HG03565 (cell line): ENCODE results near the gene STK32B.
"Not testable (repeated sequence)": the region's sequence is repeated elsewhere in the genome, so short reads cannot be mapped to it uniquely, and the experiment has no call there.

Experiments
- ATAC-seq: cut with Tn5 transposase; IDR thresholded peaks from one replicate; pipeline ENCODE4 v1.9.1; 2021; ENCODE audit warnings: mild to moderate bottlenecking, moderate library complexity; ENCODE audit not compliant: unreplicated experiment

The STK32B gene

GRCh38 chr4:5249727-5250126, 198.4 kb downstream of the STK32B start:
- no peak for ATAC-seq

GRCh38 chr4:5250536-5250935, 199.3 kb downstream of the STK32B start:
- ATAC-seq, result not testable (repeated sequence)

- ATAC-seq, result no peak
Observed at GRCh38 chr4:5256421-5256820, 205.1 kb downstream of the STK32B start.

GRCh38 chr4:5257086-5257485, 205.8 kb downstream of the STK32B start:
- no peak for ATAC-seq

- no peak for ATAC-seq
Observed at GRCh38 chr4:5259471-5259870, 208.2 kb downstream of the STK32B start.

GRCh38 chr4:5260121-5260520, 208.8 kb downstream of the STK32B start:
- ATAC-seq, result no peak

GRCh38 chr4:5261866-5262265, 210.6 kb downstream of the STK32B start:
- no peak for ATAC-seq

GRCh38 chr4:5266991-5267390, 215.7 kb downstream of the STK32B start:
- ATAC-seq, result no peak

GRCh38 chr4:5267408-5267807, 216.1 kb downstream of the STK32B start:
- no peak for ATAC-seq

GRCh38 chr4:5276475-5277075, 225.3 kb downstream of the STK32B start:
- ATAC-seq, result no peak

- ATAC-seq, result no peak
Observed at GRCh38 chr4:5277079-5277478, 225.8 kb downstream of the STK32B start.

GRCh38 chr4:5278213-5278612, 226.9 kb downstream of the STK32B start:
- no peak for ATAC-seq

GRCh38 chr4:5280069-5280468, 228.8 kb downstream of the STK32B start:
- not testable (repeated sequence) for ATAC-seq

GRCh38 chr4:5280828-5281227, 229.5 kb downstream of the STK32B start:
- ATAC-seq, result peak; percentile 64

- no peak for ATAC-seq
Observed at GRCh38 chr4:5283837-5284236, 232.6 kb downstream of the STK32B start.

- no peak for ATAC-seq
Observed at GRCh38 chr4:5284517-5284916, 233.2 kb downstream of the STK32B start.

GRCh38 chr4:5292101-5292500, 240.8 kb downstream of the STK32B start:
- ATAC-seq, result no peak

- not testable (repeated sequence) for ATAC-seq
Observed at GRCh38 chr4:5298000-5298787, 246.9 kb downstream of the STK32B start.

GRCh38 chr4:5300283-5300682, 249.0 kb downstream of the STK32B start:
- ATAC-seq, result no peak

- no peak for ATAC-seq
Observed at GRCh38 chr4:5307928-5308327, 256.6 kb downstream of the STK32B start.

GRCh38 chr4:5322321-5322720, 271.0 kb downstream of the STK32B start:
- no peak for ATAC-seq

GRCh38 chr4:5330339-5330989, 279.2 kb downstream of the STK32B start:
- no peak for ATAC-seq
